PC-3 (cell line): Measurements from ENCODE around the gene OR2F2.

Experiments used
- EZH2 ChIP-seq: fragments of 300-600 bp; sonication (generic); IDR thresholded peaks from one replicate; pipeline ENCODE4 v1.6.1; 2017; ENCODE audit warnings: antibody characterized with exemption, mild to moderate bottlenecking, low read length; ENCODE audit not compliant: unreplicated experiment
- EZH2phosphoT487 ChIP-seq: fragments of 300-600 bp; sonication (generic); IDR thresholded peaks from 2 replicates; pipeline ENCODE4 v1.6.1; 2018; ENCODE audit warnings: mild to moderate bottlenecking, antibody characterized with exemption, low read length, borderline replicate concordance
- TF ChIP-seq, protein P1 (sequence below): fragments of 300-600 bp; sonication (generic); conservative IDR thresholded peaks from 2 replicates; pipeline ENCODE4 v1.5.1; 2017; ENCODE audit warnings: antibody characterized with exemption, low read depth, mild to moderate bottlenecking, low read length

DNA sequence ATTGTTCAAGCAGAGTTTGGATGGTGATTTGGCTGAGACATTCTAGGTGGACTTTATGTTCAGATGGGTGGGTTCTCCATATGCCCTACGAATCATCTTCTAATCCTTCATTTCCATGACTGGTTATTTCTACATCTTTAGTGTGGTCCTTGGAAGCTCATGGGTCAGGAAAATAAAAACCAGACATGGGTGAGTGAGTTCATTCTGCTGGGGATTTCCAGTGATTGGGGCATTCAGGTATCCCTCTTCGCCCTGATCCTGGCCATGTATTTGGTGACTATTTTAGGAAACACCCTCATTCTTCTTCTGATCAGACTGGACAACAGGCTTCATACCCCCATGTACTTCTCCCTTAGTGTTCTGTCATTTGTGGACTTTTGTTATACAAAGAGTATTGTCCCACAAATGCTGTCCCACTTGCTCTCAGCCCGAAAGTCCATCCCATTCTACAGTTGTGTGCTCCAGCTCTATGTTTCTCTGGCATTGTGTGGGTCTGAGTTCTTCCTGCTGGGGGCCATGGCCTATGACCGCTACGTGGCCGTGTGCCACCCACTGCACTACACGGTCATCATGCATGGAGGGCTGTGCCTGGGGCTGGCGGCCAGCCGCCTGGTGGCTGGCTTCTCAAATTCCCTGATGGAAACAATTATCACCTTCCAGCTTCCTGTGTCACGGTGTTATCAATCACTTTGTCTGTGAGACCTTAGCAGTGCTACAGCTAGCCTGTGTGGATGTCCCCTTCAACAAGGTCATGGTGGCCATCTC is 45.9 kb downstream of the OR2F2 start:
- TF ChIP-seq, protein P1, sequence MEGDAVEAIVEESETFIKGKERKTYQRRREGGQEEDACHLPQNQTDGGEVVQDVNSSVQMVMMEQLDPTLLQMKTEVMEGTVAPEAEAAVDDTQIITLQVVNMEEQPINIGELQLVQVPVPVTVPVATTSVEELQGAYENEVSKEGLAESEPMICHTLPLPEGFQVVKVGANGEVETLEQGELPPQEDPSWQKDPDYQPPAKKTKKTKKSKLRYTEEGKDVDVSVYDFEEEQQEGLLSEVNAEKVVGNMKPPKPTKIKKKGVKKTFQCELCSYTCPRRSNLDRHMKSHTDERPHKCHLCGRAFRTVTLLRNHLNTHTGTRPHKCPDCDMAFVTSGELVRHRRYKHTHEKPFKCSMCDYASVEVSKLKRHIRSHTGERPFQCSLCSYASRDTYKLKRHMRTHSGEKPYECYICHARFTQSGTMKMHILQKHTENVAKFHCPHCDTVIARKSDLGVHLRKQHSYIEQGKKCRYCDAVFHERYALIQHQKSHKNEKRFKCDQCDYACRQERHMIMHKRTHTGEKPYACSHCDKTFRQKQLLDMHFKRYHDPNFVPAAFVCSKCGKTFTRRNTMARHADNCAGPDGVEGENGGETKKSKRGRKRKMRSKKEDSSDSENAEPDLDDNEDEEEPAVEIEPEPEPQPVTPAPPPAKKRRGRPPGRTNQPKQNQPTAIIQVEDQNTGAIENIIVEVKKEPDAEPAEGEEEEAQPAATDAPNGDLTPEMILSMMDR, result no peak
- TF ChIP-seq EZH2phosphoT487, result no peak
- TF ChIP-seq EZH2, result no peak
